K562 (cell line): ENCODE measurements around the gene AKT1.

ENCODE experiments used
- CHAMP1 ChIP-seq: fragments of 450-650 bp; IDR thresholded peaks from 2 replicates; pipeline ENCODE4 v1.6.1; 2016; ENCODE audit warnings: mild to moderate bottlenecking
- CTCF ChIP-seq, 3 experiments: IDR thresholded peaks in 2 of 3; conservative IDR thresholded peaks in 1 of 3; 2 replicates each; pipeline ENCODE4 v1.5.1; 2011 to 2012; ENCODE audit warnings: low read length in 3 of 3, mild to moderate bottlenecking in 3 of 3, control low read depth in 2 of 3, improper control_type of control experiment in 1 of 3, inconsistent platforms in 1 of 3, low read depth in 1 of 3, mixed read lengths in 1 of 3, moderate library complexity in 1 of 3; ENCODE audit not compliant: insufficient read depth in 2 of 3
- ELF1 ChIP-seq: fragments of 200-800 bp; sonication (Bioruptor generic); IDR thresholded peaks from 2 replicates; pipeline ENCODE4 v1.6.1; 2016; ENCODE audit warnings: missing genetic modification characterization, missing compliant biosample characterization
- EP400 ChIP-seq: fragments of 450-650 bp; IDR thresholded peaks from 2 replicates; pipeline ENCODE4 v1.6.1; 2017; ENCODE audit warnings: antibody characterized with exemption, mild to moderate bottlenecking, moderate library complexity
- EZH2 ChIP-seq: IDR thresholded peaks from 2 replicates; pipeline ENCODE4 v1.6.1; 2012; ENCODE audit warnings: low read depth, mild to moderate bottlenecking, inconsistent platforms, low read length, borderline replicate concordance
- FOXM1 ChIP-seq, 2 experiments: fragments of 450-650 bp in 1 of 2; sonication (generic) in 1 of 2; formaldehyde crosslinking in 1 of 2; IDR thresholded peaks; 2 replicates each; pipeline versions ENCODE4 v1.6.1 to v1.9.0; 2017 to 2022; ENCODE audit warnings: low read depth in 2 of 2, mild to moderate bottlenecking in 2 of 2, missing genetic modification reagents in 1 of 2, moderate library complexity in 1 of 2
- JUNB ChIP-seq: fragments of 450-650 bp; formaldehyde crosslinking; conservative IDR thresholded peaks from 2 replicates; pipeline ENCODE4 v1.4.0; 2020; ENCODE audit warnings: mild to moderate bottlenecking
- NCOA2 ChIP-seq, 2 experiments: fragments of 450-650 bp; IDR thresholded peaks; 2 replicates each; pipeline ENCODE4 v1.6.1; 2018; ENCODE audit warnings: mild to moderate bottlenecking in 2 of 2, moderate library complexity in 1 of 2; ENCODE audit not compliant: partially characterized antibody in 2 of 2
- SMC3 ChIP-seq: conservative IDR thresholded peaks from 2 replicates; pipeline ENCODE4 v1.6.1; 2011; ENCODE audit warnings: low read depth, low read length, improper control_type of control experiment; ENCODE audit not compliant: insufficient read depth
- SRF ChIP-seq, 2 experiments: fragments of 250-450, 450-650 bp in 1 of 2; sonication (Bioruptor Pico) in 1 of 2; sonication (generic) in 1 of 2; formaldehyde crosslinking; IDR thresholded peaks; 2 replicates each; pipeline versions ENCODE4 v1.5.0 to v1.5.1; 2020 to 2022; ENCODE audit warnings: mild to moderate bottlenecking in 1 of 2, missing genetic modification reagents in 1 of 2
- ZBTB11 ChIP-seq, 3 experiments: fragments of 200-800 bp in 1 of 3; fragments of 250-450 bp in 1 of 3; fragments of 450-650 bp in 1 of 3; sonication (Bioruptor Pico) in 1 of 3; sonication (Bioruptor generic) in 1 of 3; formaldehyde crosslinking in 1 of 3; IDR thresholded peaks; 2 replicates each; pipeline versions ENCODE4 v1.6.1 to v1.8.0; 2016 to 2022; ENCODE audit warnings: mild to moderate bottlenecking in 2 of 3, missing genetic modification characterization in 2 of 3, missing compliant biosample characterization in 1 of 3, moderate library complexity in 1 of 3
- ZNF134 ChIP-seq: fragments of 250-450 bp; sonication (Bioruptor Pico); conservative IDR thresholded peaks from 2 replicates; pipeline ENCODE4 v1.4.0; 2020
- ZNF239 ChIP-seq: fragments of 250-450 bp; sonication (Bioruptor Pico); IDR thresholded peaks from 2 replicates; pipeline ENCODE4 v1.4.0; 2020; ENCODE audit warnings: mild to moderate bottlenecking
- ZNF318 ChIP-seq, 2 experiments: fragments of 450-650 bp; IDR thresholded peaks; 2 replicates each; pipeline ENCODE4 v1.6.1; 2016; ENCODE audit warnings: mild to moderate bottlenecking in 2 of 2, borderline replicate concordance in 1 of 2, low read depth in 1 of 2, moderate library complexity in 1 of 2

- no peak for TF ChIP-seq ZNF239 (CRISPR knock-in tag)
- TF ChIP-seq CTCF (IDR thresholded peaks at IDR 0.05 in 2 of 3, conservative IDR thresholded peaks at IDR 0.05 in 1 of 3; ENCODE audit: insufficient read depth in 2 of 3, low read depth in 1 of 3, low read length in 3 of 3), result no peak
- TF ChIP-seq NCOA2 (IDR thresholded peaks at IDR 0.05; ENCODE audit: partially characterized antibody in 2 of 2), result no peak
- no peak for TF ChIP-seq ZNF134 (CRISPR knock-in tag)
- TF ChIP-seq CHAMP1, result no peak
- TF ChIP-seq EP400, result no peak
- no peak for TF ChIP-seq ZBTB11 (CRISPR knock-in tag; IDR thresholded peaks at IDR 0.05)
- no peak for TF ChIP-seq SRF (CRISPR knock-in tag; IDR thresholded peaks at IDR 0.05)
- TF ChIP-seq ELF1, result no peak
- no peak for TF ChIP-seq FOXM1 (IDR thresholded peaks at IDR 0.05; ENCODE audit: low read depth)
- no peak for TF ChIP-seq FOXM1 (CRISPR knock-in tag; IDR thresholded peaks at IDR 0.05; ENCODE audit: low read depth)
- TF ChIP-seq SMC3, result no peak
- TF ChIP-seq JUNB (CRISPR knock-in tag), result no peak
- TF ChIP-seq ZNF318 (IDR thresholded peaks at IDR 0.05; ENCODE audit: borderline replicate concordance in 1 of 2, low read depth in 1 of 2), result no peak
- TF ChIP-seq EZH2, result no peak
Measured at GRCh38 chr14:104779776-104780512, 15.6 kb downstream of the AKT1 start.
